GM19463 (cell line): ENCODE results near the gene CSH1.
"Not testable (repeated sequence)": the region's sequence is repeated elsewhere in the genome, so short reads cannot be mapped to it uniquely, and the experiment has no call there.

ENCODE experiments used
- ATAC-seq: cut with Tn5 transposase; IDR thresholded peaks from one replicate; pipeline ENCODE4 v1.9.1; 2021; ENCODE audit warnings: mild to moderate bottlenecking, moderate library complexity; ENCODE audit not compliant: unreplicated experiment

Gene CSH1

GRCh38 chr17:63870292-63870665 is 26.1 kb downstream of the CSH1 start:
- ATAC-seq = not testable (repeated sequence)

- not testable (repeated sequence) for ATAC-seq
Observed at GRCh38 chr17:63869491-63870291, 26.7 kb downstream of the CSH1 start.

GRCh38 chr17:63866625-63867024 is 29.7 kb downstream of the CSH1 start:
- not testable (repeated sequence) for ATAC-seq

- no peak for ATAC-seq
Observed at GRCh38 chr17:63859257-63859656, 37.1 kb downstream of the CSH1 start.

GRCh38 chr17:63856425-63856824 is 39.9 kb downstream of the CSH1 start:
- not testable (repeated sequence) for ATAC-seq

- no peak for ATAC-seq
Observed at GRCh38 chr17:63855185-63855584, 41.2 kb downstream of the CSH1 start.

GRCh38 chr17:63854709-63855108 is 41.7 kb downstream of the CSH1 start:
- no peak for ATAC-seq

- no peak for ATAC-seq
Observed at GRCh38 chr17:63853260-63853659, 43.1 kb downstream of the CSH1 start.

GRCh38 chr17:63850401-63850800 is 46.0 kb downstream of the CSH1 start:
- ATAC-seq = no peak

GRCh38 chr17:63848834-63849689 is 47.3 kb downstream of the CSH1 start:
- peak; percentile 95 for ATAC-seq

- no peak for ATAC-seq
Observed at GRCh38 chr17:63847525-63848249, 48.7 kb downstream of the CSH1 start.

- ATAC-seq = no peak
Observed at GRCh38 chr17:63845509-63845908, 50.9 kb downstream of the CSH1 start.
